Stomach smooth muscle (tissue), 2 donors: ENCODE data around the gene GPR82.
"Not testable (repeated sequence)": the region's sequence is repeated elsewhere in the genome, so short reads cannot be mapped to it uniquely, and the experiment has no call there.

Experiments
- H3K27ac ChIP-seq: one replicate; pipeline ENCODE4 v1.7.0; 2013; ENCODE audit warnings: mild to moderate bottlenecking, low read length, inconsistent platforms
- H3K27me3 ChIP-seq, 2 donors: one replicate each; pipeline ENCODE4 v1.7.0; 2013; ENCODE audit warnings: low read length in 2 of 2; ENCODE audit not compliant: insufficient read depth in 2 of 2, control insufficient read depth in 1 of 2
- H3K36me3 ChIP-seq, 2 donors: one replicate each; pipeline ENCODE4 v1.7.0; 2013; ENCODE audit warnings: low read length in 2 of 2; ENCODE audit not compliant: control insufficient read depth in 2 of 2, insufficient read depth in 2 of 2
- H3K4me1 ChIP-seq: one replicate; pipeline ENCODE4 v1.7.0; 2013; ENCODE audit warnings: low read length; ENCODE audit not compliant: control insufficient read depth, insufficient read depth
- H3K4me3 ChIP-seq, 2 donors: one replicate each; pipeline ENCODE4 v1.7.0; 2013; ENCODE audit warnings: low read length in 2 of 2
- H3K9ac ChIP-seq, 2 donors: one replicate each; pipeline ENCODE4 v1.7.0; 2013; ENCODE audit warnings: low read length in 2 of 2, mild to moderate bottlenecking in 1 of 2
- H3K9me3 ChIP-seq, 2 donors: one replicate each; pipeline ENCODE4 v1.7.0; 2013; ENCODE audit warnings: low read length in 2 of 2; ENCODE audit not compliant: control insufficient read depth in 2 of 2
- donor health status: healthy.
- donor health status: Pancreatic carcinoma.

The GPR82 gene

DNA sequence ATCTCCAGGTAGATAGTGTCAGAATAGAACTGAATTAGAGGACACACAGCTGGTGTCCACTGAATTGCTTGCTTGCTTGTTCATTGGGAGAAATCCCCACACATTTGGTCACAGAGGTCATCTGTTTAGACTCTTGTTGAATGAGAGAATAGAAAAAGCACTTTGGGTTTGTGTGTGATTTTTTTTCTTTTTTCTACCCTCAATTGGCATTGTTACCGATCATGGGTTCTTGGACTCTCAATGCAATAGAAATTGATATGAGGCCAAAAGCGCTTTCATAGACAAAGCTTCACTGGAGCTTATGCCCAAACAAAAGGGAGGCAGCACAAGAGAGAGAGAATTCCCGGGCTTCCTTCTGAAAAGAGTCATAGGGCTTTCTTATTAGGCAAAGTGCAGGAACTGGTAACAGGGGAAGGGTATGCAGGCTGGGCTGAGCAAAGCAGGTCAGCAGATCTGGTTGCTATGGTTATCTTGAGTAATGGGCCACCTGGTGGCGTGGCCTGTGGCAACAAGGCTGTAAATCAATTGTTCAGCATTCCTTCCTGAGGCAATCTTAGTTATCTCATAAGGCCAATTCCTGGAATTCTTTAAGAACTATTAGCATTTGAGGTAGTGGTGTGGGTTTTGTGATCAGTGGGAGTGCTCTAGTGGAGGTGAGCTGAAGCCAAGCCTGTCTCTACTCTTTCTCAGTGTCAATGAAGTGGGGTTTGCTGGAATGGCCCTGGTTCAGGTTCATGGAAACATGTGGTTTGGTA lies 5.3 kb upstream of the GPR82 start:
- H3K4me3 ChIP-seq, result no peak overlapping the region
- peaks cover 0 to 2% of the 10 kb centered on the region in 2 donors for H3K27me3 ChIP-seq
- H3K36me3 ChIP-seq, result no peaks in the 10 kb centered on the region
- no peak overlapping the region for H3K9ac ChIP-seq
- H3K27ac ChIP-seq, result no peak overlapping the region
- no peaks in the 10 kb centered on the region for H3K4me1 ChIP-seq
- peaks cover 0 to 14% of the 10 kb centered on the region in 2 donors for H3K9me3 ChIP-seq

DNA sequence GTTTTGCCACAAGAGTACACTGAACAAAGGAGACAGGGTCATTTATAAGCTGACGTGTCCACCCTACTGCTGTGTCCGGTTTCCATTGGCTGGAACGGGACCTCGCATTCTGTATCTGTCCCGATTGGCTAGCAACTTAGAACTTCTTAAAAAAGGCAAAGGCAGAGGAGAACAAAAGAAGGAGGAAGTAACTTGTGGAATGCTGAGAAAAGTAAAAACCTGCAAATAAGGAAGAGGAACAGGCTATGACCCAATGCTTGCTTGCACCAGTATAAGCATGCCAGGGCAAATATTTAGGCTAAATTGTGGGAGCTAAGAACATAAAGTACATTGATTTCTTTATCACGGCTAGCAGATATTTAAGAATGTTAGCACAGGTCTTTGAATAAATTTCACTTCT lies 4.4 kb upstream of the GPR82 start:
- H3K4me3 ChIP-seq, H3K27me3 ChIP-seq, H3K4me1 ChIP-seq, H3K9ac ChIP-seq, H3K36me3 ChIP-seq, H3K27ac ChIP-seq: not testable (repeated sequence)
- H3K9me3 ChIP-seq, result peaks cover 0 to 14% of the 10 kb centered on the region in 2 donors

DNA sequence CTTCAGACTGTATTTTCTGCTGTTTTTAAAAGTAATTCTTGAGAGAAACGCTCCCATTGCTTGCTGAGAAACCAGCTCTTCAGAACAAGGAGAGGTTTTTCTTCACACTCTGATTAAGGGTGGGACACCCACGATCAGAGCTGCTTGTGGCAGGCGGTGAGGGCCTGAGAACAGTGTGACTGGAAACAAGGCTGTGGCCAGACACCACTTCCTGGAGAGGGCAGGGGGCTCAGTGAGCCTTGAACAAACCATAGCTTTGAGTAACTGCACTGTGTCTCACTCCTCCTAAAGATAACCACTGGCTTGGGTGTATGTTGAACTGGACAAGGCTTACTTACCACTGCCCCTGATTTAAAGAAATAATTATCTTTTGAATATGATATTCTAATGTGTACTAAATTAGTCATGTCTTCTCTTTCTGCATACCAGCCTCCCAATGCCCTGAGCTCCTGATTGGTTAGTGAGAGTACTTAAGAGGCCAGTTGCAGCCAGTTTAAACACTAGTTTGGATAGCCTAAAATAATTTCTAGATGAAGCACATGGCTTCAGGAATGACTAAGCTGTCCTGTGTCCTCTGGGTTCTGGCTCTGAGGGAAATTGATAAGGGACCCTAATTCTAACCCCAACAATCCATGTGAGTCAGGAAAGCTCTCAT lies 3.7 kb upstream of the GPR82 start:
- H3K9ac ChIP-seq, result no peak overlapping the region
- peaks cover 0 to 14% of the 10 kb centered on the region in 2 donors for H3K9me3 ChIP-seq
- peaks cover 0 to 2% of the 10 kb centered on the region in 2 donors for H3K27me3 ChIP-seq
- no peaks in the 10 kb centered on the region for H3K4me1 ChIP-seq
- H3K4me3 ChIP-seq, result no peak overlapping the region
- no peaks in the 10 kb centered on the region for H3K36me3 ChIP-seq
- H3K27ac ChIP-seq, result no peak overlapping the region

DNA sequence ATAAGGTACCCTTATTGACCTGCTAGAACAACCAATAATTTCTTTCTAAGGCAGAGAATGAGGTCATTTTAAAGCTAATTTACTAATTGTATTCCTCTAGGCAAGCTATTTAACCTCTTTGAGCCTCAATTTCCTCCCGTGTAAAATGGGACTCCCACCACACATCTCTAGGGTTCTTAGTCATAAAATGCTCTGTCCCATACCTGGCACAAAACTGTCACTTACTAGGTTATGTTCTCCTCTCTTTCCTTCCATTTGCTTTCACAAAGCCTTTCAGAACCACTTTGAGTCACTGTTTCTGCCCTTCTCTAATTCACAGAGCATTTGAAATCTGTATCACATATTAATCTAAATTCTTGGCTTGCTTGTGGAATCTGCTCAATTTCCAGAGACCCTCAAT lies 2.4 kb upstream of the GPR82 start:
- Histone ChIP-seq H3K36me3 (no peaks in the 10 kb centered on the region), H3K4me3 (no peak overlapping the region), H3K27me3 (peaks cover 0 to 2% of the 10 kb centered on the region in 2 donors), H3K27ac (no peak overlapping the region), H3K9ac (no peak overlapping the region), H3K4me1 (no peaks in the 10 kb centered on the region), H3K9me3 (peaks cover 0 to 11% of the 10 kb centered on the region in 2 donors)

DNA sequence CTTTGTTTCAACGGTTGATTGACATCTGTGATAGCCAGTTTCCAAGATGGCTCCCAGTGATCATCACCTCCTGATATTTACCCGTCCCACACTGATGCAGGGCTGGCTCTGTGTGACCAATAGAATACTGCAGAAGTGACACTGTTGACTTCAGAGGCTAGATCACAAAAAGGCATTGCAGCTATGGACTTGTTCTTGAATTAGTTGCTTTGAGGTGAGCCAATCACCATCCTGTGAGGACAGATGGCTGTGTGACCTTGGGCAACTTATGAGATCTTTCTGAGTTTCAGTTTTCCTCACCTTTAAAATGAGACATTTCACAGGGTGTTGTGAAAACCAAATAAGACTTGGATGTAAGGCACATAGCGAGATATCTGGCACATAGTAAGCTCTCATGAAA lies 1.8 kb upstream of the GPR82 start:
- Histone ChIP-seq H3K27me3 (peaks cover 0 to 2% of the 10 kb centered on the region in 2 donors), H3K36me3 (no peaks in the 10 kb centered on the region), H3K9ac (no peak overlapping the region), H3K4me3 (no peak overlapping the region), H3K27ac (no peak overlapping the region), H3K9me3 (peaks cover 0 to 11% of the 10 kb centered on the region in 2 donors), H3K4me1 (no peaks in the 10 kb centered on the region)

DNA sequence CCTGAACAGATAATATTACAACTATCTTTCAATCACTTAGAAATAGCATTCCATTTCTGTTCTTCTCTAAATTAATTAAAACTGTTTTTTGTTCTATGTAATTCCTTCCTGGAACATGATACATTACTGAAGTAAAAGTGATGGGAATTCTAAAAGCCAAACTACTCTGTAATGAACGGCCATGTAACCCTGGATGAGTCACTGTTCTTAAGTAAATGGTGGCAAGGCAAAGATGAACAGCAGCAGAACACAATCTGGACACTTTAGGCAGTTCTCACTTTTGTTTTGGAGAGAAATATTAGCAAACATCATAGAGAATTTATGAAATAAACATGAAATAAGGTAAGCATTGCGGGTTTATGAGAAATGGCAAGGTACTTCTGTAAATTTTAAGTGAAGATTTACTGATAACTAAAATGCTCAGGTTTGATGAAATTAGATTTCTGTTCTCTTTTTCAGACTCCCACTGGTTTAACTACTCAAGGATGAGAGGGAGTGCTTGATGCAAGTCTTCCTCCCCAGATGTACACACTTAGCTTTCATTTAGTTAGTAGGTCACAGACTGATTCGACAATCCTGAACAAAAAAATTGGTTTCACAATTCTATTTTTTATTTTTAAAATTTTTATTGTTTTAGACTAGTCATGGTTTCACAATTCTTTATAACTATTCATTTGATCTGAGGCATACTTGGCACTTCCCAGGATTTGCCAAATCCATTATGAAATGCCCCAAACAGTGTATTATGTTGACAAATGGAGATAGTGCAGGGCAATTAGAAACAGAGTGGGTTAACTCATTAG lies 964 bp upstream of the GPR82 start:
- H3K36me3 ChIP-seq, result no peaks in the 10 kb centered on the region

DNA sequence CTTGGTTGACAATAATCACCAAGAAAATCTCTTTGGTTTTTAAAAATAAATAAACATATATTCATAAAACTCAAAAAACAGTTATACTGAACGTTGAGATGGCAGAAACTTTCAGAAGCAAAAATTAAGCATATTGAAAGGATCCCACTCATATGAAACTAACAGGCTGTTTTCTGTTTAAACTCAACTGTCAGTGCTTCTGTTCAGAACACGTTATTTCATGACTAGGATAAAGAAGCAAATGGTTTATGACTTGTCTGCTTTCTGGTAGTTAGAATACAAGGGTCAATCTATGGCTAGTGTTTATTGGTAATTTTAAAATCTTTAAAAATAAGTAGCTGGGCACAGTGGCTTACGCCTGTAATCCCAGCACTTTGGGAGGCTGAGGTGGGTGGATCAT lies 4.1 kb downstream of the GPR82 start:
- Histone ChIP-seq H3K27ac (no peak overlapping the region), H3K4me1 (no peaks in the 10 kb centered on the region), H3K4me3 (no peak overlapping the region), H3K9me3 (no peaks in the 10 kb centered on the region), H3K9ac (no peak overlapping the region), H3K27me3 (peaks cover 0 to 3% of the 10 kb centered on the region in 2 donors), H3K36me3 (no peaks in the 10 kb centered on the region)

More for the DNA sequence above, 964 bp upstream of the GPR82 start:
- no peaks in the 10 kb centered on the region for H3K4me1 ChIP-seq
- H3K9ac ChIP-seq, result no peak overlapping the region
- H3K4me3 ChIP-seq, result no peak overlapping the region
- H3K27ac ChIP-seq, result no peak overlapping the region
- H3K9me3 ChIP-seq, result peaks cover 0 to 4% of the 10 kb centered on the region in 2 donors
- peaks cover 0 to under 1% of the 10 kb centered on the region in 2 donors for H3K27me3 ChIP-seq

DNA sequence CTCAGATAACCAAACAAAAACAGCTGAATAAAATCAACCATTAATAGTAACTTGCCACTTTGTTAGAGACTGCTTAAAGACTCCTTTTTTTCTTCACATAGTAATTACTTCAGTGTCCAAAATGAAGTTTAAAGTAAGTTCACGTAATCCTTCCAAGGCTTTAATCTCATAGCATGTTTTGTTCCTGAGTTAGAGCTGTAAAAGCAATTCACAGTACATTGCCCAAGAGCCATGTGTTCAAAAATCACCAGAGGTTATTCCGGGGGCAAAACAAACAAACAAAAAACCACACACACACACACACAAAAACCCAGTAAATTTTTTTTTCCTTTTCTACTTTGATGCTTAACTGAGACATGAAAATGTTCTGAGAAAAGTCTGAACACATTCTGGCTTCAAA lies 6.1 kb downstream of the GPR82 start:
- H3K27me3 ChIP-seq, result peaks cover 0 to 3% of the 10 kb centered on the region in 2 donors
- H3K27ac ChIP-seq, result no peak overlapping the region
- H3K9ac ChIP-seq, result no peak overlapping the region
- H3K36me3 ChIP-seq, result no peaks in the 10 kb centered on the region
- no peak overlapping the region for H3K4me3 ChIP-seq
- no peaks in the 10 kb centered on the region for H3K9me3 ChIP-seq
- peaks cover 2% of the 10 kb centered on the region for H3K4me1 ChIP-seq

DNA sequence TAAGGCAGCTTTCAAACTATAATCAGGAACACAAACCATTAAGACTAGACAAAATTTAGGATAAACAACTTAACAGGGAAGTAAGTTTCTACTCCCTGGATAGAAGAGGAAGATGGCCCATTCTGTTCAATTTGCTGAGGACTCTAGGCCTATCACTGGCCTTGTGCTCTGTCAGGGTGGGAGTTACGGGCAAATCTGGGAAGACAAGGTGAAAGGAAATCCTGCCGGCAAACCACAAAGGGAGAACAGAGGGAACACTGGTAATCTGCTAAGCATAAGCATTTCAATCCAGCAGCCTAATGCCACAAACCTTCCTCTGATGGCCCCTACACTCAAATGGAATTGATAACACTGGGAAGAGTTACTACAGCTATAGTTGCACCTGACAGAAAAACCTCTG lies 8.3 kb downstream of the GPR82 start:
- H3K27me3 ChIP-seq, result peaks cover 0 to 5% of the 10 kb centered on the region in 2 donors
- no peak overlapping the region for H3K27ac ChIP-seq
- H3K36me3 ChIP-seq, result no peaks in the 10 kb centered on the region

DNA sequence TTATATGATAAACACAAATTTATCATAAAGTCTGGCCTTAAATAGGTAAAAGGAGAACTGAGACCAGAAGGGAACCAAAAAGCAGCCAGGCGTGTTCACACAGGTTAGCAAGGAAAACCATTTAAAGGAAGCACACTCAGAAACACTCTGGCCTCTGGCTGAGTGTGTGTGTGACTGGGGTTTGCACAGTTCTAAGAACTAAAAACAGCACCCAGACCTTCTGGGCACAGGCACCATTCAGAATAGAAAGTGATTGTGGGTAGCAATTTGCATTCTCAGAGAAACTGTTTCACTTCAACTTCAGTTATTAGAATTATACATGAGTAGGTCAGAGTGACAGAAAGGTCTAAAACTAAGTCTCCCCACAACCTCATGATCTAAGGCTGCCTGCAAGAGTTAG lies 10.0 kb downstream of the GPR82 start:
- no peak overlapping the region for H3K27ac ChIP-seq
- H3K36me3 ChIP-seq, result no peaks in the 10 kb centered on the region
- no peaks in the 10 kb centered on the region for H3K9me3 ChIP-seq
- no peak overlapping the region for H3K9ac ChIP-seq
- peaks cover 2% of the 10 kb centered on the region for H3K4me1 ChIP-seq
- H3K27me3 ChIP-seq, result peaks cover 0 to 5% of the 10 kb centered on the region in 2 donors
- H3K4me3 ChIP-seq, result no peak overlapping the region

More for the DNA sequence above, 8.3 kb downstream of the GPR82 start:
- Histone ChIP-seq H3K4me3 (no peak overlapping the region), H3K9me3 (no peaks in the 10 kb centered on the region), H3K9ac (no peak overlapping the region), H3K4me1 (peaks cover 2% of the 10 kb centered on the region)
